ENCODE data around the gene RNU6-1.

RNU6-1 gene

GRCh38 chr15:67832031-67832551, 7.8 kb downstream of the RNU6-1 start:
- FAIRE-seq: no peak

- no peak for FAIRE-seq
These were observed 8.5 kb downstream of the RNU6-1 start for GRCh38 chr15:67831363-67831762.

- no peak for FAIRE-seq
These were observed 10.0 kb downstream of the RNU6-1 start for GRCh38 chr15:67829647-67830504.

- FAIRE-seq: no peak
These were observed 10.7 kb downstream of the RNU6-1 start for GRCh38 chr15:67828969-67829646.

- no peak for FAIRE-seq
These were observed 11.4 kb downstream of the RNU6-1 start for GRCh38 chr15:67828278-67828968.

- no peak for FAIRE-seq
These were observed 12.1 kb downstream of the RNU6-1 start for GRCh38 chr15:67827562-67828277.

GRCh38 chr15:67826717-67827561, 12.9 kb downstream of the RNU6-1 start:
- FAIRE-seq: no peak

- FAIRE-seq: no peak
These were observed 13.7 kb downstream of the RNU6-1 start for GRCh38 chr15:67825881-67826716.

- FAIRE-seq: no peak
These were observed 14.6 kb downstream of the RNU6-1 start, which contains the start of gene SKOR1 for GRCh38 chr15:67824976-67825880. Gene SKOR1 (plus strand): TSS chr15:67825509. CDS start chr15:67825603, 94 bp downstream.

- FAIRE-seq: no peak
These were observed 15.5 kb downstream of the RNU6-1 start for GRCh38 chr15:67824197-67824968.

- no peak for FAIRE-seq
These were observed 16.3 kb downstream of the RNU6-1 start for GRCh38 chr15:67823314-67824196.

- no peak for FAIRE-seq
These were observed 17.1 kb downstream of the RNU6-1 start for GRCh38 chr15:67822537-67823313.

GRCh38 chr15:67821784-67822440, 17.9 kb downstream of the RNU6-1 start:
- no peak for FAIRE-seq

GRCh38 chr15:67820992-67821783, 18.7 kb downstream of the RNU6-1 start:
- no peak for FAIRE-seq

All from endometrium (tissue), 2 donors.